Nephron progenitor cell (in vitro differentiated cells): ENCODE measurements around the gene TMED7.

ENCODE experiments used
- DNase-seq: peaks from one replicate; pipeline ENCODE4 v3.0.0; 2021
- H3K27ac Mint-ChIP-seq: 2 replicates; pipeline ENCODE4 v1.8.0; 2021; ENCODE audit warnings: mild to moderate bottlenecking, moderate library complexity, mixed read lengths
- H3K27me3 Mint-ChIP-seq: 2 replicates; pipeline ENCODE4 v1.8.0; 2021; ENCODE audit warnings: mild to moderate bottlenecking, low read depth, mixed read lengths; ENCODE audit not compliant: poor library complexity
- H3K36me3 Mint-ChIP-seq: 2 replicates; pipeline ENCODE4 v1.8.0; 2021; ENCODE audit warnings: low read depth, mixed read lengths
- H3K4me1 Mint-ChIP-seq: 2 replicates; pipeline ENCODE4 v1.8.0; 2021; ENCODE audit warnings: mixed read lengths
- H3K4me3 Mint-ChIP-seq: 2 replicates; pipeline ENCODE4 v1.8.0; 2021; ENCODE audit warnings: mild to moderate bottlenecking, moderate library complexity, mixed read lengths
- H3K9me3 Mint-ChIP-seq: 2 replicates; pipeline ENCODE4 v1.8.0; 2021; ENCODE audit warnings: mild to moderate bottlenecking, moderate library complexity, mixed read lengths
- TF ChIP-seq, protein P1 (sequence below): fragments of 200-600 bp; sonication (generic); IDR thresholded peaks from 2 replicates; pipeline ENCODE4 v1.5.0; 2021; ENCODE audit warnings: antibody characterized with exemption

TMED7 gene

DNA sequence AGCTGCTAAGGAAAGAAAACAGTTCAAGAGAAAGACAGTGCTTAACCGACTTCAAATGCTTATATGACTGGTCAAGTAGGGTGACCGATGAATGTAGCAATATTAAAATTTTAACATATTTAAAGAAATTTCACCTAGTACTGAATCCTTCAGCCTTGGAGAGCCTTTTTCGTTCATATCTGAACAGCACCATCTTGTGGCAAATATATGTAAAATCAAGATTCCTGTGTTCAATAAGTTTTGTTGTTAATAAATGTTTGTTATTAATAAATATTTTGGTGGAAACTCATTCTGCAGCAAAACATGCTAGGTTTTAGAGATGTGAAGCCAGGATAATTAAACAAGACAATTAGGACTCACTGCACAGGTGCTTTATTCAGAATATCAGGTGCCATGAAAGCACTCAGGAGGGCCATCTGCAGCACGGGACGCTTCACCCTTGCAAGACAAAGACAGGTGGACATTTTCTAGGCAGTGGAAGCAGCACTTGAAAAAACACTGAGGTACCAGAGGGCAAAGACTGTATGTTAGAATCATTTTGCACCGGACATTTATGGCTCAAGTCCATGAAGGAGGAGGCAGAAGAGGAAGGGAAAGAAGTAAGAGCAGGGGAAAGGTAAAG, 39.2 kb downstream of the TMED7 start:
- Mint-ChIP-seq H3K9me3 (no peaks in the 10 kb centered on the region), H3K4me1 (no peaks in the 10 kb centered on the region), H3K27me3 (peaks cover 4% of the 10 kb centered on the region), H3K36me3 (no peaks in the 10 kb centered on the region), H3K4me3 (no peak overlapping the region), H3K27ac (no peak overlapping the region)
- TF ChIP-seq, protein P1, sequence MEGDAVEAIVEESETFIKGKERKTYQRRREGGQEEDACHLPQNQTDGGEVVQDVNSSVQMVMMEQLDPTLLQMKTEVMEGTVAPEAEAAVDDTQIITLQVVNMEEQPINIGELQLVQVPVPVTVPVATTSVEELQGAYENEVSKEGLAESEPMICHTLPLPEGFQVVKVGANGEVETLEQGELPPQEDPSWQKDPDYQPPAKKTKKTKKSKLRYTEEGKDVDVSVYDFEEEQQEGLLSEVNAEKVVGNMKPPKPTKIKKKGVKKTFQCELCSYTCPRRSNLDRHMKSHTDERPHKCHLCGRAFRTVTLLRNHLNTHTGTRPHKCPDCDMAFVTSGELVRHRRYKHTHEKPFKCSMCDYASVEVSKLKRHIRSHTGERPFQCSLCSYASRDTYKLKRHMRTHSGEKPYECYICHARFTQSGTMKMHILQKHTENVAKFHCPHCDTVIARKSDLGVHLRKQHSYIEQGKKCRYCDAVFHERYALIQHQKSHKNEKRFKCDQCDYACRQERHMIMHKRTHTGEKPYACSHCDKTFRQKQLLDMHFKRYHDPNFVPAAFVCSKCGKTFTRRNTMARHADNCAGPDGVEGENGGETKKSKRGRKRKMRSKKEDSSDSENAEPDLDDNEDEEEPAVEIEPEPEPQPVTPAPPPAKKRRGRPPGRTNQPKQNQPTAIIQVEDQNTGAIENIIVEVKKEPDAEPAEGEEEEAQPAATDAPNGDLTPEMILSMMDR, result peak; percentile 54
- DNase-seq, result no peak

DNA sequence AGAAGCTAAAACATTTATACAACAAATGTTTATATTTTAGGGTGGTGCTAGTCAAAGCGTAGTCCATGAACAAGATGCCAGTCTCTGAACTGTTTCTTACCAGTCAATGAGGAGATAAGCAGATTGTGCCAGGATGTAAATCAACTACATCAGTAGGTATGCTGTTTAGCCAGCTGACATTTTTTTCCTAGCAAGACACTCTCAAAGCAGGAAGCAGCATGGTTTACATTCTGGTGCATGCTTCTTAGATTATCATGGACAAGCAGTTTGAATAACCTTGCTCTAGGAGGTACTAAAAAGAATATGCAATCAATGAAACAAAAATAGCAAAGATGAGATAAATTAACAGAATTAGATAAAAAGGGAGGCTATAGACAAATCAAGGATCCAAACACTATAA, 40.6 kb downstream of the TMED7 start:
- H3K27ac Mint-ChIP-seq, result no peak overlapping the region
- no peaks in the 10 kb centered on the region for H3K9me3 Mint-ChIP-seq
- H3K36me3 Mint-ChIP-seq, result no peaks in the 10 kb centered on the region
- no peaks in the 10 kb centered on the region for H3K4me1 Mint-ChIP-seq
- TF ChIP-seq, protein P1, result no peak
- DNase-seq, result no peak
- H3K4me3 Mint-ChIP-seq, result no peak overlapping the region
- peaks cover 4% of the 10 kb centered on the region for H3K27me3 Mint-ChIP-seq

DNA sequence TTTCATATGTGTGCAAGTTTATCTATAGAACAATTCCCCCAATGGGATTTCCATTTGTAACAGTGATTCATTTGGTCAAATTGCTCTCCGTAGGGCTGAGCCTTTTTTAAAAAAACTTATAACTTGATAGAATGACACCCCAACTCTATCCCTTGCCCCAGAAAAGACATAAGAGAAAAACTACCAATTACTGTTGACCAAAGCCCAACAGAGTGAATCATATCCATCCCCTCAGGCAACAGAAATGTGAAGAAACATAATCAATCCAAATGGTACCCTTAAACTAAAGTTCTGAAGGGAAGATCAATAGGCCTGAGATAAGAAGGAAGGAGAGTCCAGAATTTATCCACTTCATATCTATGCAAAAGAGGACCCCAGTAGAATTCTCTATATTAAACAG, 41.3 kb downstream of the TMED7 start:
- Mint-ChIP-seq H3K27ac (no peak overlapping the region), H3K4me3 (no peak overlapping the region), H3K4me1 (no peaks in the 10 kb centered on the region), H3K9me3 (no peaks in the 10 kb centered on the region), H3K27me3 (peaks cover 4% of the 10 kb centered on the region), H3K36me3 (no peaks in the 10 kb centered on the region)
- DNase-seq, result no peak
- TF ChIP-seq, protein P1, result no peak

DNA sequence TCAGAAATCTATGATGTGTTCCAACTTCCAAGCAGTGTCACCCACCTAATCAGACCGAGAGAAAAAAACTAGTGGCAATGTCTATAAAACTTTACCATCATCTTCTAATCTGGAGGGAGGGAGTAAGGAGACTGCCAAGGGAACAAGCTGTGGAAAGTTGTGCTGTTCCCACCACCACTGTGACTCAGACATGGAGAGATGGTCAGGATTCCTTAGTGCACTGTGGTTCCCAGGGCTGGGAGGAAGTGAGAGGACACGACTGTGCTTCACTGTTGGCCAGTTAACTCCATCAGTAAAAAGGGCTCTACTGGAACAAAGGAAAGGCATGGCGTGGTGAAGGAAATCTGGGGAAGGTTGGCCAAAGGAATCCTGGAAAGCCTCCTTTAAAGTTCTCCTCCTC, 42.4 kb downstream of the TMED7 start:
- Mint-ChIP-seq H3K4me3 (no peak overlapping the region), H3K27me3 (no peaks in the 10 kb centered on the region), H3K27ac (no peak overlapping the region), H3K36me3 (no peaks in the 10 kb centered on the region), H3K9me3 (no peaks in the 10 kb centered on the region), H3K4me1 (no peaks in the 10 kb centered on the region)
- TF ChIP-seq, protein P1, result no peak
- DNase-seq, result no peak

DNA sequence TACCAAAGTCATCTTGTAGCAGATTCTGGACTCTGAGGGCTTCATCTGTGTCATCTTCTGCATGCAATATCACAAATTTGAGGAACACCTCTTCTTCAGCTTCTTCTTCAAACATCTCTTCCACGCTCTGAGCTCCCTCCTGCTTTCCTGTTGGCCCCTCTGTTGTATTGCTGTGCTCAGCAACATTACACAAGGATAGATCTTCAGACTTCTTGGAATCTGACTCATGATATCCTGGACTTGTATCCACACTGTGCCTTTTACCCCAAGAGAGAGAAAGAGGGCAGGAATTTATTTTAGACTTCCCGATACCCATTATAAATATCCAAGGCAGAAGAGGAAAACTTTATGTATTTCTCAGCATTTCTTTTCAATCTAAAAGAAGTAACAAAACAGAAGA, 44.9 kb downstream of the TMED7 start:
- no peak overlapping the region for H3K27ac Mint-ChIP-seq
- H3K4me1 Mint-ChIP-seq, result no peaks in the 10 kb centered on the region
- no peaks in the 10 kb centered on the region for H3K27me3 Mint-ChIP-seq
- H3K4me3 Mint-ChIP-seq, result no peak overlapping the region
- TF ChIP-seq, protein P1, result no peak
- H3K9me3 Mint-ChIP-seq, result peaks cover 5% of the 10 kb centered on the region
- no peak for DNase-seq
- H3K36me3 Mint-ChIP-seq, result peaks cover 5% of the 10 kb centered on the region

DNA sequence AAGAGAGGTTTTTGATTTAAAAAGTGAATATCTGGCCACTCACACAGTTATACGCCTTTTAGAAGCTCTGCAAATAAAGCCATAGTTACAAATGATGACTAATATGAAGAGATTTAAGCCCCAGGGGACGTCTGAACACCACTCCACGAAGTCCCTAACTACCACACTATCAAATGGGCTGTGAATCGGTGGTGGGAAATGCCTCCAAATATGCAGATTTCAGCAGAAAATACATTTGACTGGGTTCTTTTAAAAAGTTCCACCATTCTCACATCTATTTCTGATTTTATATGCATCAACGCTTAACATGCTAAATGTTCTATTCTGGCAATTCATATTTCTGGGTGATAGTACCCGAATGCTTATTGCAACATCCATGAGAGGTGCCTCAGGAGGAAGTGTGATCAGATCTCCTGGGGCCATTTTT, 46.1 kb downstream of the TMED7 start:
- Mint-ChIP-seq H3K27me3 (no peaks in the 10 kb centered on the region), H3K4me1 (no peaks in the 10 kb centered on the region), H3K27ac (no peak overlapping the region), H3K4me3 (no peak overlapping the region), H3K36me3 (peaks cover 5% of the 10 kb centered on the region), H3K9me3 (peaks cover 5% of the 10 kb centered on the region)
- TF ChIP-seq, protein P1, result no peak
- DNase-seq, result no peak
